Kidney (tissue), 14 donors: ENCODE results near the gene SLC35E2B. TPM values are rescaled to one million over a fixed set of nuclear protein-coding genes. Genes with fewer than 3 reads are reported as not detected.
"Not testable (repeated sequence)": the region's sequence is repeated elsewhere in the genome, so short reads cannot be mapped to it uniquely, and the experiment has no call there.

Experiments used
- DNase-seq, 5 donors: peaks; one replicate each; pipeline ENCODE4 v3.0.0-alpha.2; 2013 to 2020
- FAIRE-seq: peaks from 2 replicates; lab custom pipeline; 2012; peaks lifted over from hg19 to GRCh38; lab: Jason Lieb, UNC
- H3K27ac ChIP-seq, 2 donors: one replicate each; pipeline ENCODE4 v1.7.0; 2013; ENCODE audit warnings: low read depth in 2 of 2, low read length in 2 of 2, inconsistent platforms in 1 of 2
- H3K27me3 ChIP-seq: one replicate; pipeline ENCODE4 v1.7.1; 2013; ENCODE audit warnings: low read length, inconsistent platforms; ENCODE audit not compliant: control insufficient read depth, insufficient read depth
- H3K36me3 ChIP-seq, 3 donors: one replicate each; pipeline versions ENCODE4 v1.7.0 to v1.7.1; 2013; ENCODE audit warnings: low read length in 3 of 3, control low read depth in 1 of 3, inconsistent platforms in 1 of 3; ENCODE audit not compliant: insufficient read depth in 3 of 3, control insufficient read depth in 2 of 3
- H3K4me1 ChIP-seq, 3 donors: one replicate each; pipeline versions ENCODE4 v1.7.0 to v1.7.1; 2013; ENCODE audit warnings: low read length in 3 of 3, inconsistent platforms in 1 of 3, low read depth in 1 of 3; ENCODE audit not compliant: control insufficient read depth in 2 of 3, insufficient read depth in 2 of 3
- H3K4me3 ChIP-seq, 3 donors: one replicate each; pipeline versions ENCODE4 v1.7.0 to v1.8.1; 2013; ENCODE audit warnings: low read length in 3 of 3, control low read depth in 1 of 3, inconsistent platforms in 1 of 3
- H3K9ac ChIP-seq, 3 donors: one replicate each; pipeline versions ENCODE4 v1.7.0 to v1.7.1; 2013; ENCODE audit warnings: low read length in 3 of 3, control low read depth in 1 of 3, inconsistent platforms in 1 of 3
- H3K9me3 ChIP-seq, 3 donors: one replicate each; pipeline versions ENCODE4 v1.7.0 to v1.7.1; 2013; ENCODE audit warnings: low read length in 3 of 3, control low read depth in 1 of 3, inconsistent platforms in 1 of 3; ENCODE audit not compliant: control insufficient read depth in 2 of 3, insufficient read depth in 1 of 3
- intact Hi-C: fragments of 100-400 bp; cut with DNase I; formaldehyde crosslinking; loops from one replicate; pipeline ENCODE4 v1.11.1; 2022
- polyA plus RNA-seq: library from polyadenylated mRNA; stranded (reverse); fragments of 350-450 nt; fragmentation: Illumina TruSeq; extraction: RNeasy Lipid Tissue Mini Kit (QIAGEN cat#74804); gene quantifications from one replicate; pipeline ENCODE4 v1.2.3, GENCODE V29; 2014; ENCODE audit warnings: low read depth, low replicate concordance; ENCODE audit not compliant: insufficient read depth
- total RNA-seq: library from RNA; stranded (reverse); fragmentation: NEBNext Ultra II Directional; extraction: Animal tissue kit (Norgen Biotek cat#: 25700); gene quantifications from one replicate; pipeline ENCODE4 v1.2.1, GENCODE V29; 2021
- TF ChIP-seq, protein P1 (sequence below): IDR thresholded peaks from 3 replicates; pipeline ENCODE4 v1.5.1; 2012; ENCODE audit warnings: mild to moderate bottlenecking, moderate library complexity, borderline replicate concordance; ENCODE audit not compliant: insufficient read depth; ENCODE audit errors: extremely low read depth
- donor health status: control.
- donor health status: control.
- donor health status: control.
- donor health status: control.
- donor health status: control.
- donor health status: DM: yes; HTN: yes; CAD: no.
- donor health status: Normal renal cell carcinoma (clear cell type).

SLC35E2B gene
- total and polyA plus RNA-seq, 2 donors from 2014 or later, result 11.3 to 50.2 TPM

- intact Hi-C loops, H3K9ac ChIP-seq, H3K27me3 ChIP-seq, H3K4me3 ChIP-seq, H3K36me3 ChIP-seq, H3K4me1 ChIP-seq, H3K27ac ChIP-seq, FAIRE-seq, H3K9me3 ChIP-seq: not testable (repeated sequence)
- DNase-seq, result peak in 1 of 5 donors; percentile 72
Measured at GRCh38 chr1:1636621-1637478, 55.7 kb downstream of the SLC35E2B start.

GRCh38 chr1:1634613-1635012 lies 58.0 kb downstream of the SLC35E2B start:
- H3K27me3 ChIP-seq, intact Hi-C loops, H3K36me3 ChIP-seq, FAIRE-seq, H3K27ac ChIP-seq, H3K4me3 ChIP-seq, H3K9me3 ChIP-seq, H3K4me1 ChIP-seq, H3K9ac ChIP-seq: not testable (repeated sequence)
- DNase-seq, result peak in 1 of 5 donors; percentile 54

DNA sequence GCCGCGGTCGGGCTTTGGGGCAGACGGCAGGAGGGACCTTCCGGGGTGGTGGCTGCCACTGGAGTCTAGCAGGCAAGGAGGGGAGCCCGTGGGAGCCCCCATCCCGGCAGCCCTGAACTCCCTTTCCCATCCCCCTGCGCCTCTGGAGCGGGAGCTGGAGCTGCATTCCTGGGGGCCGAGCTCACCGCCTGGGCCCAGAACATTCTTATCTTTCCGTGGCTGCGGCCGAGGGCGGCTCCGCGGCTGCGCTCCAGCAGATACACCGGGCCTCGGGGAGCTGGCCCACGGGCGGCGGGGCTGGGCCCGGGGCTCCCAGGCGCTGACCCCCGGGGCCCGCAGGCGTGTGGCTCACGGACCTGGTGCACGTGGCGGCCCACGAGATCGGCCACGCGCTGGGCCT lies 59.2 kb downstream of the SLC35E2B start:
- H3K9me3 ChIP-seq, H3K4me3 ChIP-seq, DNase-seq, H3K27ac ChIP-seq, intact Hi-C loops, H3K27me3 ChIP-seq, H3K4me1 ChIP-seq, FAIRE-seq, H3K36me3 ChIP-seq, H3K9ac ChIP-seq: not testable (repeated sequence)

DNA sequence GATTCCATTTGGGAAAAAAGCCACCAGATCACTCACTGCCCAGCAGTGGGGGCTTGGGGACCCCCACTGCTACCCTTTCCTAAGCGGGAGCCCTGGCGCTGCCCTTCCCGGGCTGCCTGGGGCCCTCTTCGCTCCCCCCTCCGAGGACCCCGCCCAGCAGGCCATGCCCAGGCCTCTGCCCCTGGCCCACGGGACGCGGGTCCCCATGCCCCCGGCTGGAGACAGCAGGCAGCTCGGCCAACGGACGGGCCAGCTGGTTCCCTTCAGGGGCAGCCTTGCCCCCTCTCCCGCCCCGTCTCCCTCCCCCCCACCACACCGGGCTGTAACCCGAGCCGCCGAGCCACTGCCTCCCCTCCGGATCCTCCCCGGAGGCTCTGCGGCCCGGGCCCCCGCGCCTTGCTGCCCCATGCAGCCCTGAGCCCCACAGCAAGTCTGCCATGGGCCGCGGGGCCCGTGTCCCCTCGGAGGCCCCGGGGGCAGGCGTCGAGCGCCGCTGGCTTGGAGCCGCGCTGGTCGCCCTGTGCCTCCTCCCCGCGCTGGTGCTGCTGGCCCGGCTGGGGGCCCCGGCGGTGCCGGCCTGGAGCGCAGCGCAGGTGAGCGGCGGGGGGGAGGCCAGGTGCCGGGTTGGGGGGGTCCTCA lies 60.7 kb downstream of the SLC35E2B start, which contains the start of gene MMP23B:
MMP23B (plus strand) TSS at position 392 of the 639 bp plus-strand sequence; CDS start at position 438, 46 bp downstream.
- Histone ChIP-seq H3K36me3 (no peaks in the 10 kb centered on the region), H3K9me3 (no peaks in the 10 kb centered on the region), H3K4me1 (no peaks in the 10 kb centered on the region), H3K27me3 (no peaks in the 10 kb centered on the region), H3K27ac (peak within 1 kb of the TSS; percentile 22 to 77), H3K9ac (no peak within 1 kb of the TSS), H3K4me3 (no peak within 1 kb of the TSS)
- peak; percentile 84 to 90 (median 85) for DNase-seq
- intact Hi-C loops, result no loop called here
- FAIRE-seq, result no peak
- TF ChIP-seq, protein P1, sequence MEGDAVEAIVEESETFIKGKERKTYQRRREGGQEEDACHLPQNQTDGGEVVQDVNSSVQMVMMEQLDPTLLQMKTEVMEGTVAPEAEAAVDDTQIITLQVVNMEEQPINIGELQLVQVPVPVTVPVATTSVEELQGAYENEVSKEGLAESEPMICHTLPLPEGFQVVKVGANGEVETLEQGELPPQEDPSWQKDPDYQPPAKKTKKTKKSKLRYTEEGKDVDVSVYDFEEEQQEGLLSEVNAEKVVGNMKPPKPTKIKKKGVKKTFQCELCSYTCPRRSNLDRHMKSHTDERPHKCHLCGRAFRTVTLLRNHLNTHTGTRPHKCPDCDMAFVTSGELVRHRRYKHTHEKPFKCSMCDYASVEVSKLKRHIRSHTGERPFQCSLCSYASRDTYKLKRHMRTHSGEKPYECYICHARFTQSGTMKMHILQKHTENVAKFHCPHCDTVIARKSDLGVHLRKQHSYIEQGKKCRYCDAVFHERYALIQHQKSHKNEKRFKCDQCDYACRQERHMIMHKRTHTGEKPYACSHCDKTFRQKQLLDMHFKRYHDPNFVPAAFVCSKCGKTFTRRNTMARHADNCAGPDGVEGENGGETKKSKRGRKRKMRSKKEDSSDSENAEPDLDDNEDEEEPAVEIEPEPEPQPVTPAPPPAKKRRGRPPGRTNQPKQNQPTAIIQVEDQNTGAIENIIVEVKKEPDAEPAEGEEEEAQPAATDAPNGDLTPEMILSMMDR, result no peak
